Raji (cell line): ENCODE data around the gene CD101.
A peak's percentile ranks its signal among the peaks of the same experiment; 100 is the strongest.

ENCODE experiments used
- POLR2A ChIP-seq: IDR thresholded peaks from 2 replicates; pipeline ENCODE4 v1.6.1; 2011; ENCODE audit warnings: low read depth, low read length, control low read depth; ENCODE audit not compliant: insufficient read depth

Gene CD101

DNA sequence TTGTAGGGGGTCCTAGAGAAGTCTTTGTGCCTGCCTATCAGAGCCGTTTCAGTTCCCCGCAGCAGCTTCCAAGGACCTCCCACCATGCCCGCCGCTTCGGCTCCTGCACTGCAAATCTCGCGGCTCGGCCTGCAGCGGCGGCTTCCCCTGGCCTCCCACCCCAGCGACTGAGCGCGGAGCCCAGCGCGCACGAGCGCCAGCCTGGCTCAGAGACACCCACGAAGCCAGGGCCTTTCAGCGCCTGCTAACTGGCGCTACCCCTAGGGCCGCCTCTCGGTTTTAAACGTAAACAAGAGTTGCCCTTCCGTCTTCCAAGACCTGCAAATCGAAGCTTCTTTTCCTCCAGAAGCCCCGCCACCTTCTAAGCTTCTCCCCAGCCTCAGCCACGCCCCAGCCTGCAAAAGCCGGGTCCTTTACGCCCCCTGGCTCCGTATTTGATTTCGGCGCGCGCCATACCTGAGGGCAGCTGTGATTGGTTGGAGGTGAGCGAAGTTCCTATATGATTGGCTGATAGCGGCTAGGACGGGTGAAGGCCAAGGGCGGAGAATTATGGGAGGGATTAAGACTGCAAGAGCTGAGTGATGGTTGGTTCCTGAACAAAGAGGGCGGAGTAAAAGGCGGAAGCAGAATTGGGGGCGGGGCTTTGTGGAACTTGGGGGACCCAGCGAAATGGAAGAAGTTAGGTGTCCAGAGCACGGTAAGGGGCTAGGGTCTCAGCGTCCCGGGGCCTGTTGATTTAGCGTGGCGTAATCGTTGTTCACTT, 58.3 kb downstream of the CD101 start, which contains the start of gene TTF2:
TTF2 (plus strand) TSS at position 649 of the 763 bp plus-strand sequence; CDS start at position 670, 21 bp downstream.
- TF ChIP-seq POLR2A = peak; percentile 59; the same call in 1 of the 2 replicates

DNA sequence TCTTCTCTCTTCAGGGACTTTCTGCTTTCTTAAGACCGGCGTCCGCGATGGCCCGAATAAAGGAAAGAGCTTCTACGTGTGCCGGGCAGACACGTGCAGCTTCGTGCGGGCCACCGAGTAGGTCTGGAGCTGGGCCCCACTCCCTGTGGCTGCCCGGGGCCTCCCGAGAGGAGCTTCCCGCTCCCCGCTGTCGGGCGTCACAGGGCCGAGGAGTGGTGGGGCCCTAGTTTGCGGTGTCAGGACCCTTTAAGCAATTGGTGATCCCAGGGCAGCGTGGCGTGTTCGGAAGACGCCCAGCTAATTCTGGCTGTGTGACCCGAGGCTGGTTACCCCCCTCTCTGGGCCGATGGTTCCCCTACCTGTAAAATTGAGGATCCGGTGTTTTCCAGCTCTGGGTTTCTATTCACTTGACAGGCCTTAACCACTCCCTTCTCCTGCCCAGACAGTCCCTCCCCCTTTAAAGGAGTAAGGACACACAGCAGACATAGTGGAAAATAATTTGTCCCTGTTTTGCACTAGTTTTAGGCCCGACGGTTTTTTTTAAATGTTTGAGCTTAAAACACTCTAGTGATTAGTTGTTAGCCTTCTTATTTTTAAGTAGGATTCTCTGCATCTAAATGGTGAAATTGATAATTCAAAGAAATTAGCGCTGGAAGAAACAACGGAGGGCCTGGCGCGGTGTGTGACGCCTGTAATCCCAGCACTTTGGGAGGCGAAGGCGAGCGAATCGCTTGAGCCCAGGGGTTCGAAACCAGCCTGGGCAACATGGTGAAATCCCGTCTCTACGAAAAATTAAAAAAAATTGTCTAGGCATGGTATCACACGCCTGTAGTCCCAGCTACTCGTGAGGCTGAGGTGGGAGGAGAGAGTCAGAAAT, 59.1 kb downstream of the CD101 start:
- TF ChIP-seq POLR2A = no peak

DNA sequence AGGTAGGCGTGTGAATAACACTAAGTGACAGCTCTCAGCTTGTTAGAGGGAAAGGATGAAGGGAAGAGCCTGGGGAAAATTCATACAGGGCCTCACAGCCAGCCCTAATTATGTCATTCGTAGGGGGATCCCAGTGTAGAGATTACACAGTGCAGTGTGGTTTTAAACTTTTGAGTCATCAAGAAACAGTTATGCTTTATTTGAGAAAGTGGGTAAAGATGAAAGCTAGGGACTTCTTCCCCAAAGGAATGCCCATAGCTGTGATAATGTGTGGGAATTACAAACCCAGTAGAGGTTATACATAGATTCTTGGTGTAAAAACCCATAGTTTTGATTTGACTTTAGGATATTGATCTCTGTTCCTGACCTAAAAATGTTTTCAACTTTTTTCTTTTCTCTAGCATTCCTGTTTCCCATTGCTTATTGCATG, 60.4 kb downstream of the CD101 start:
- TF ChIP-seq POLR2A = no peak

DNA sequence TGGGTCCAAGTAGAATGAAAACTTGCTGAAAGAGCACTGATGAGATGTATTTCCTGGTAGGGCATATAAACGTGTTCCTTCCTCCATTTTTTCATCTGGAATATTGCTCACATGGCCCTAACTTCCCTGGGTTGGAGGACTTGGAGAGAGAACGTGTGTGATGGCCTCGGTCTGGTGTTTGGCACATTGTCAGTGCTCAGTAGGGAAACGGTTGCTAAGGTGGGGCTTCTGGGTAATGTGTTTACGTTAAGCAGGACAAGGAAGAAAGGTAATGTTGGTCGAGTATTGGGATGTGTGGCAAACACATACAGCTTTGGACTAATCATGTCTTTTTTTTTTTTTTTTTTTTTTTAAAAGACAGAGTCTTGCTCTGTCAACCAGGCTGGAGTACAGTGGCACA, 64.8 kb downstream of the CD101 start:
- no peak for TF ChIP-seq POLR2A

DNA sequence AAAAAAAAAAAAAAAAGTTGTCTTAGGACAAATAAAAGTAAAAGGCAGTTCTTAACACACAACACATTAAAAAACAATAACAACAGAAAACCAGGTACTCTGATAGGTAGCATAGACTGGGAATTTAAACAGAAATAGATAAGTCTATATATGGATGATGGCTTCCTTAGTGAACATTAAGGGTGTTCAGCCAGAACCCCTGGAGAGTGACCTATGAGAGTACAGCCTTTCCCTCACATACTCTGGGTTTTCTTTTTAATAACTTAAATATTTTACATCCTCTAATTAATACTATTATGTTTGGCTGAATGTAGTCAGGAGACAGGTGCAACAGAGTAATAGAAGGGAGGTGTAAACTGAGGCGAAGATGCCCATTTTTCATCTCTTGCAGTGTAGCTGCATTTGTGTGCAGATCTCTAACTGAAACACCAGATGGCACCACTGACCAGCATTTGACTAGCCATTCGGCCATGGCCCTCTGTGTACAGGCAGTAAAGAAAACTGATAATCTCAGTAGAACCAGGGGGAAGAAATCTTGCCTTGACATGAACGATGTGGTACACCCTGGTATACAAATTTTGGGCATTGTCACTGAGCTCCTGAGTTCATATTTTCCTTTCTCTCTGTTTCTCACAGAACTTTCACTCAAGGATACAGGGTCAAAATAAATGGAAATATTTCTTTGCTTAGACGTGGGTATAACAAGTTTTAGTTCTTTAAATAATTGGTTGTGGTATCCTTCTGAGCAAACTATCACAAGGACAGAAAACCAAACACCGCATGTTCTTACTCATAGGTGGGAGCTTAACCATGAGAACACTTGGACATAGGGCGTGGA, 66.2 kb downstream of the CD101 start:
- TF ChIP-seq POLR2A = no peak

DNA sequence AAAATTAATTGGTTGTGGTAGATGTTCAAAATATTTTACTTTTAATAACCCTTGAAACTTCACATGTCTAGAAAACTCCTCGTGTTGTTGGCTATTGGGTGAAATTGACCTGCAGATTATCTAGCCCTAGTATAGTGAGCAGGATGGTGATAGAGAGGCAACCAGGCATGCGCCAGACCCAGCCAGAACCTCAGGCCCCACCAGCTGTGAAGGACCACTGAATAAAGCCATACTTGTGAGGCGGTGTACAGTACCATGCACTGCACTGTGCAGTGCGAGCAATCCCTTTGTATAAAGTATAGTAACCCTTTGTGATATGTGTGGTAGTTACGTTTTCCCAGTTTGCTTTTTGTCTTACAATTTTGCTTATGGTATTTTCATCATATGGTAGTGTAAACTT, 67.0 kb downstream of the CD101 start:
- TF ChIP-seq POLR2A = no peak

DNA sequence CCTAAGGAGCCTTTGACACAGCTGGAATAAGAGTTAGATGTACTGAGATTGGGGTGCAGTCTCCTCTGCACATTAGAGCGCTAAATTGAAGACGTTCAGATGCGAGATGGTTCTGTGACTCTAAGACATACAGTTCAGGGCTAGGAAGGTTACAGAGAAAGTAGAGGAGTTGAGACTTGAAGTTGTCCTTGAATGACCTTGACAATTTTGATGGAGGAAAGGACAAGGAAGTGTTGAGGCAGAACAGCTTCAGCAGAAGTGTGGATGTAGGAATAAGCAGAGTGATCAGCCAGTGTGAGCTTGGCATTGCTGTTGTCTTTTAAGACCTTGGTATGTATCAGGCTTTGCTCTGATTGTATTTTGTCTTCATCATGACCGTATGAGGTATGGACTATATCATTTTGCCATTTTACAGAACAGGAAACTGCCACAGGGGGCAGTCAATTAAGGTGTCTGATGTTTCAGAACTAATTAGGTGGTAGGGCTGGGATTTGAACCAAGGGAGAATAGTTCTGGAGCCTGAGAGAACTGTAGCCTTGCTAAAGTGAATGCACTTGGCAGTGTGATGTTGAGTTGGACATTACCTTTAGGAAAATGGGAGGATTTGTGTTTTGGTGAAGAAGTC, 67.8 kb downstream of the CD101 start:
- TF ChIP-seq POLR2A = no peak

DNA sequence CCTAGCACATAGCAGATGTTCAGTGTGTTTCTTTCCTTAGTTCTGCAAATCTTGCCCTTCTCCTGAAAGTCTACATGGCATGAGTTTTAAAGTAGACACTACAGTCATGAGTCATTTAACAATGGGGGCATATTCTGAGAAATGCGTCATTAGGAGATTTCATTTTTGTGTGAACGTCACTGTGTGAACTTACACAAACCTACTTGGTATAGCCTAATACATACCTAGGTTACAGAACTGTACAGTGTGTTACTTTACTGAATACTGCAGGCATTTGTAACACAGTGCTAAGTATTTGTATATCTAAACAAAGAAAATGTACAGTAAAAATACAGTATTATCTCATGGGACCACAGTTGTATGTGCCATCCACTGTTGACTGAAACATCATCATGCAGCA, 68.6 kb downstream of the CD101 start:
- no peak for TF ChIP-seq POLR2A

DNA sequence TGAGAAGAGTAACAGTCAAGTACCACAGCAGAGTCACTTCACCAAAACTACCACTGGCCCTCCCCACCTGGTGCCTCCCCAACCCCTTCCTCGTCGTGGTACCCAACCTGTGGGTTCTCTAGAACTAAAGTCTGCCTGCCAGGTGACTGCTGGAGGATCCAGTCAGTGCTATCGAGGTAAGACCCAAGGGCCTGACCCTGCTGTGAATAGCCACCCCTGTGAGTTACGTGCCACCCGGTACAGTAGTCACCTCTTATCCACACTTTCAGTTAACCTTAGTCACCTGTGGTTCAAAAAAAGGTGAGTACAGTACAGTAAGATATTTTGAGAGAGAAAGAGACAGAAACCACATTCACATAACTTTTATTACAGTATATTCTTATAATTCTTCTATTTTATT, 75.1 kb downstream of the CD101 start:
- TF ChIP-seq POLR2A = no peak

DNA sequence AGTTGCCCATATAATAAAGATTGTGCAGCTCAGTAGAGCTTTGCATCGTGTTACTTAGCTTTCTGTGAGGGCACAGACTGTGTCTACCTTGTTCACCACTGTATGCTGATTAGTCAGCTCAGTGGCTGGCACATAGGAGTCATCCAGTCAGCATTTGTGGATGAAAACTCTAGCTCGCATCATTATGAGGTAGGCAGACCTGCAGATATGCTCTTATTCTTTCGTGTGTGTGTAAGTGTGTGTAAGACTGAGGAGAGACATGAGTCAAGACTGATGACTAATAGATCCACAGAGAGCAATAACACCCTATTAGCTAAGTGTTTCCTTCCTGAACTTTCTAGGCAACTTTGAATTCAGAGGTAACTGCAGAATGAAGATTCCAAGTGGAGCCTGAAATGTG, 75.7 kb downstream of the CD101 start:
- TF ChIP-seq POLR2A = no peak

DNA sequence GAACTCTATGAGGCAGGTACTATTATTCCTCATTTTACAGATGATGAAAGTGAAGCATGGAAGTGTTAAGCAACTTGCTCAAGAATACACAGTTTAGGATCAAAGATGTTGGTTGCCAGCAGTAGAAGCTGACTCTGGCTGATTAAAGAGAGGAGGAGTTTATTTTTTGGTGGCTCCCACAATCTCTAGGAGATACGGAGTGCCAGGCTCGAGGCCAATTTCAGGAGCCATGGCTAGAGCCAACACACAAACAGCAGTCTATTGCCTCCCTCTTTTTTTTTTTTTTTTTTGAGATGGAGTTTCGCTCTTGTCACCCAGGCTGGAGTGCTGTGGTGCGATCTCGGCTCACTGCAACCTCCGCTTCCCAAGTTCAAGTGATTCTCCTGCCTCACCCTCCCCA, 78.2 kb downstream of the CD101 start:
- TF ChIP-seq POLR2A = no peak

DNA sequence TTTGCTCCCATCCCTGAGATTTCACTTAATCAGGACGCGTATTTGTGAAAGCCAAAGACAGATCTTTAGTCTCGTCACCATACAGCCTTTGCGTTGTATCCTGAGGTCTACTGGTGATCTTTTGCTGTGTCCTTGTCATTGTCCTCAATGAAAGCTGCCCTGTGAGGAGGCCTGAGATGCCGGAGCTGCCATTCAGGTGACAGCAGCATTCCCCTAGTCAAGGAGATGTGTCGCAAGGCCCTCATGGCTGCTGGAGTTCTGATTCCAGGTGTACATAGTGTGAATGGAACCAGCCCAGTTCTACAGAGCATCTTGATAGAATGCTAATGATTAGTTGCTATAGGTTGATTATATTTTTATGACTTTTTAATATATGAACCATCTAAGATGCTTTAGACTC, 82.7 kb downstream of the CD101 start:
- TF ChIP-seq POLR2A = no peak
